NCI-H748 (cell line): Measurements from ENCODE around the gene FTSJ1.

Source experiments
- DNase-seq: peaks from one replicate; lab custom pipeline; 2025; ENCODE audit not compliant: unreplicated experiment; lab: John Stamatoyannopoulos, UW

FTSJ1 gene

DNA sequence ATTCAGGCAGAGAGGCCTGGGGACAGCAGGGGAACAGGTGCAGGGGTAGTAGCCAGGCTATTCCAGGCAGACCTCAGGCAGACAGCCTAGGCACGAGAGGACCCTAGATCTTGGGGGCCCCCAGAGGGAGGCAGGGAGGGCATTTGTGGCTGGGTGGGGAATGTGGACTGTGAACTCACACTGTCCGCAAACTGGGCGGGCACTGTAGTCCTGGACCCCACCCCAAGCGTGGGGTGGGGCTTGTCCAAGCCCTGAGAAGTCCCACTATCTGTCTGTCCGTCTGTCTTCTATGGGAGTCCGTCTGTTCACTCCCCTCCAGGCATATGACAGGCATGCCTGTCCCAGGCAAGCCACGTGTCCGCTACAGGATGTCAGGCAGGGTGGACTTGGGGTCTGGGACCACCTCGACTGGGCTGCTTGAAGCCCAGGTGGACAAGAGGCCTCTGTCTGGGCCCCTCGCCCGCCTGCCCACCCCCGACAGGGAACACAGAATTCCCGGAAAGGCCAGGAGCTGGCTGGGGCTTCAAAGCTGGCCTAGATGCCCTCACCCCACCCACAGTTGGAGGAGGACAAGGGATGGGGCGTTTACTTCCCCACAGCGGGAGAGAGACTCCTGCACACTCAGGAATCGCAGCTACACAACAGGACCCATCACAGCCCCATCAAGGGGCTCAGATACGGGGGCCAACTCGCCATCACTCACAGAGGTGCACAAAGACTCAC, 5.7 kb upstream of the FTSJ1 start, which contains the start of gene SLC38A5:
Gene SLC38A5, minus strand, starts transcription at position 151 of the 723 bp plus-strand sequence. CDS start 2,336 bp downstream, outside the sequence.
- DNase-seq = no peak

DNA sequence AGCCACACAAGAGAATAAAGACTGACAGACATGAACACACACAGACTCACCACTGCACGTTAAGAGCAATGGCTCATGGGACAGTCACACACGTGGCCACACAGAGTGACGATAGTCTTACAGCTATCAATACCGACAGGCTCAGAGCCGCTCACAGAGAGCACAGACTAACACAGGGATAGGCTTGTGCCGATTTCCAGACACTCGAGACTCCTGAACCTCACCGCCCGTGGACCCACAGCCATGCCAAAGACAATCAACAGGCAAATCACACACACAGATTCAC, 5.2 kb upstream of the FTSJ1 start:
- no peak for DNase-seq

DNA sequence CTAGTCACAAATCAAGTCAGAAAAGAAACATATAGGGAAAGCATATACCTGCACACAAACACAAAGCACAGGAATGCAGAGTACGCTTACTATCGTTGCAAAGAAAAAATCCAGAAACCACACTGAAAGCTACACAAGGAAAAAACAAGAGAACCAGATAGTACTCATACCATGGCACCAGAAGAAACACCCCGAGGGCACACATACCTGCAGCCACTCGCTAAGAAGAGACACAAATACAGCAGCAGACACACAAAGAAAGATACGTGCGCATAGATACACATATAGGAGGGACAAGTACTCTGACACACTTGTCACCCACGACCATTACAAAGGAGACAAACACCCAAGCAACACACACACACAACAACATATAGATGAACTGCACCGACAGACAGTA, 4.5 kb upstream of the FTSJ1 start:
- DNase-seq = no peak

DNA sequence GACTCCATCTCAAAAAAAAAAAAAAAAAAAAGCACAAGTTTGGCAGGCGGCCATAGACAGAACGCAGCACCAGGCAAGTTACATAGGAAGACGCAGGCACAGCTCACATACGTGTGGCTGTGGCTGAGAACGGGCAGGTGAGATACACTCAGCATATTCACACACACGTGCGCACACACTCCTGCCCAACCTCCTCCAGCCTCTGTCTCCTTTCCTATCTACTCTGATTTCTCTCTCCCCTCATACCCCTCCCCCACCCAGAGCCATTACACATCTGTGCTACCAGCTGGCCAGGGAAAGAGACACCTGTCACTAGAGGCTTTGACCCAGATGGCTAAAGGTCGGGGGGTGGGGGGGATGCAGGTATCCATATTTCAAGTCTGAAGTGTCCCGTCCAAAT, 3.8 kb upstream of the FTSJ1 start:
- DNase-seq = no peak

DNA sequence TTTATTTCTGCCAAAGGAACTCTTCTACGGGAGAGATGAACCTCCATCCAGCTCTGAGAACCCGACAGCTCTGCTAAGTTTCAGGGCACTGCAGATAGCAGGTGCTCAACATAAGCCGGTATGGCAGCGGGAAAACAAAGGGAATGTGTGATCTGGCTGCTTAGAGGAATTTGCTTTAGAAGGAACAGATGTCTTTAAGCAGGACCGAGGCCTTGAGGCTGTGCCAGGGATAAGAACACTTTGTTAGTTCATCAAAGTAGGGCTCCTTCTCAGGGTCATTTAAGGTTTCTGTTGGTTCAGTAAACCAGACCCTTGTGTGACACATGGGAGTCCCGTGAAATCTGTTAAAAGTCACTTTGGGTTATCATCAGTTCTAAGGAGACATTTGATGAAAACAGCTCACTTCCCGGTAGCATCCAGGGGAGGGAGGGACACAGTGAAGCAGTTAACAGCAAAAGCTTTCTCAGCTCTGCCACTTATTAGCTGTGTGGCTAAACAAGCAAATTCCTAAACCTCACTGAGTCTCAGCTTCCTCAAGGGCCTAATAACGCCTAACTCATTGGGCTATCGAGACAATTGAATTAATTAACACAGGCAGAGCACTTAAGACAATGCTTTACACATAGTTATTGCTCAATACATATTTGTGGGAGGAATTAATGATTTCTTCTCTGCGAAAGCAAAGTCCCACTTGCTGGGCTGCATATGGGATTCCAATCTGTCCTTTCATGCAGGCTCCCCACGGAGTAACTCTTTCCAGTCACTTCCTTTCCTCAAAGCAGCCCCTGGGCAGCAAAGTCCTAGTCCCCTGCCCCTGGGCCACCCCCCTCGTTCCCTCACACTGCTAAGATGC, 2.9 kb upstream of the FTSJ1 start:
- DNase-seq = no peak

DNA sequence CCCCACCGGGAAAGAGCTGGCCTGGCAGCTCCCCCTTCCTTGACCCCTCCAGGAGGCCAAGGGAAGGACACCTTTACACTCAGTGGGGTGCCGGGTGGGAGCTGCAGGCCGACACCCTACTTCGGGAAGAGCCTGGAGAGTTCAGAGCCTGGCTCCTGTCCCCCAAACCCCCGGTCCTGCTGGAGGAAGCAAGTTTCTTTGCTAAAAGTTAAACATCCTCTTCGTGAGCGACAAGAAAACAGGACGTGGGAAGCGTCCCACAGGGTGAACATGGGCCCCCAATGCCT, 2.4 kb upstream of the FTSJ1 start:
- DNase-seq = no peak

DNA sequence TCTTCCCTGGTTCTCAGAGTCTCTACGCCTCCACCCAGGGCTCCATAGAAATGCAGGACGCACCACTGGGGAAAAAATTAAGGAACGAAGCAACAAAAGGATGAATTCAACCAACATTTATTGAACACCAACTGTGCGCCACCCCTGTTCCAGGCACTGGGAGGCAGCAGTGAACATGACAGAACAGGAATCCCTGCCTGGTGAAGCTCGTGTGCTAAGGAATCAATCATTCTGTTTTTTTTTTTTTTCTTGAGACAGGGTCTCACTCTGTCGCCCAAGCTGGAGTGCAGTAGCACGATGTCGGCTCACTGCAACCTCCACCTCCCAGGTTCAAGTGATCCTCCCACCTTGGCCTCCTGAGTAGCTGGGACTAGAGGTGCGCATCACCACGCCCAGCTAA, 1.9 kb upstream of the FTSJ1 start:
- DNase-seq = no peak

DNA sequence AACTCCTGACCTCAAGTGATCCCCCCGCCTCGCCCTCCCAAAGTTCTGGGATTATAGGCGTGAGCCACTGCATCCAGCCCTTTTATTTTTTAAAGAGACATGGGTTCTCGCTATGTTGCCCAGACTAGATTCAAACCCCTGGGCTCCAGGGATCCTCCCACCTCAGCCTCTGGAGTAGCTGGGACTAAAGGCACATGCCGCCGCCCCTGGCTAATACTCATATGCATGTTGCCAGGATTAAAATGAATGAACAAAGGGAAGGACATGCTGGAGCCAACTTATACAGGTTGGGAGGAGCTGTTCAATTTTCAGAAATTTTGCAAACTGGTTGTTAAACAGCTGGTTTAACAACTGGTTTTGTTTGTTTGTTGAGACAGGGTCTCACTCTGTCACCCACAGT, 1.4 kb upstream of the FTSJ1 start:
- no peak for DNase-seq

DNA sequence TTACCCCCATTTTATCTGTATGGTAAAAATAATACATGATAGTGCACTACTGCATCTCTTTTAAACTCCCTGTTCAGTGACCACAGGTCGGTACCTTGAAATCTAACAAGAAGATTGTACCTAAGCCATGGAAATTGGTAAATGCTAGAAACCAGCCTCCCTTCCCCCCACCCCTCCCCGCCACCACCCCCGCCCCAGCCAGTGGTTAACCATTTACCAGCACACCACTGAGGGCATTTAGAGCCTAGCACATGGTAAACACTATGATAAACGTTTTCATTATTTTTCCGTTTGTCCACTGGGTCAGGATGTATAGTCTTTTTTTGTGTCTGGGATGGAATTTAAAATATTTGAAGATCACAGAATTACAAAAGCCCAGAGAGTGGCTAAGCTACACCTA, 703 bp upstream of the FTSJ1 start:
- DNase-seq = no peak

DNA sequence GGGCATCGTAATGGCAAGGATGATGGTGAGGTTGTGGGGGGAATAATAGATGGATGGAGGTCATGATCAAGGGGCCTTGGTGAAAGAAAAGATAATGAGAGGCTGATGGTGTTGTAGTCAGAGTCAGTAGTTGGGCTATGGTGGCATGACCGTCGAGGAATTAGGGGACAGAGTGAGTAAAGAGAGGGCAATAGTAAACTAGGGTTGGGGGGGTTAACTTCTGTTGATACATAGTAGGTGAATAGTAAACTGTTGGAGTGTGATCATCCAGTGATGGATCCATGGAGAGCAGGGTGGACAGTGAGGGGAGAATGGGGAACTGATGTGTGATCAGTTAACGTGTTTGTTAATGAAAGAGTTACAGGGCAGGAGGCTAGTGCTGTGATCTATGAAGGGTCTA, 920 bp downstream of the FTSJ1 start:
- no peak for DNase-seq

DNA sequence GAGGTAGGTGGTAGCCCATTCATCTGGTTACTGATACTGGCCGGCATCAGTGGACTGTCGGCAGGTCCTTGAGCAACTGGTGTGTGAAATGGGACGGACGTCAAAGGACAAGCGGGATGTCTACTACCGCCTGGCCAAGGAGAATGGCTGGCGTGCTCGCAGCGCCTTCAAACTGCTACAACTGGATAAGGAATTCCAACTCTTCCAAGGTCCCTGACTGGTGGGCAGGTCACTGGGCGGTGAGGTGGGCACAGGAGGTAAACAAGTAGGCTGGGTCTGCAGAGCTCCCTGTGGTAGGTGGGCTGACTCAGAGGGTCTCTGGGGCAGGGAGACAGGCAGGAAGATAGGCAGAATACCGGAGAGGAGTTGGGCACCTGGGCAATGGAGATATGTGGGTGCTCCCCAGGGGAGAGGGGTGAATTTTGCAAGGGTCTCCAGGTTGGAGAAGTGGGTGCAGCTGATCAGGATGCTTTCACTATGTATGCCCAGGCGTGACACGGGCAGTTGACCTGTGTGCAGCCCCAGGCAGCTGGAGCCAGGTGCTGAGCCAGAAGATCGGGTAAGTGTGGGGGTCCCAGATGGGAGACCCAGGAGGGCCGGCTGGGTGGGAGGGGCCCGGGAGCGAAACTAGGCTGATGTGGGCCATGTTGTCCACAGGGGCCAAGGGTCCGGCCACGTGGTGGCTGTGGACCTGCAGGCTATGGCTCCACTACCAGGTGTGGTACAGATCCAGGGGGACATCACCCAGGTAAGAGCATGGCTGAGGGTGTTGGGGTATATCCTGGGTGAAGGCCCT, 2.2 kb downstream of the FTSJ1 start:
- no peak for DNase-seq

DNA sequence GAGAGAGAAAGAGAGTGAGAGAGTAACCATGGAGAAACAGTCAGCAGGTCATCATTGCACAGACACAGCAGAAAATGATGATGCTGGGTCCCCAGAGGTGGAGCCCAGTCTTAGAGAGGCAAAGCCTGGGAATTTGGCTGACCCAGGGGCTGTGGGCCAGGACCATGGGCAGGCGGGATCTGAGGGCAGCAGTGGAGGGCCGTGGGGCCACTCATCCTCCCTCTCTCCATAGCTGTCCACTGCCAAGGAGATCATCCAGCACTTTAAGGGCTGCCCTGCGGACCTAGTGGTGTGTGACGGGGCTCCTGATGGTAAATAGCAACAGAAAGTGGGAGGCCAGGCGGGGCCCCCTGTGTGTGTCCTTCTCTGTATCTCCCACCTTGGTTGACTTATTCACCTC, 2.8 kb downstream of the FTSJ1 start:
- no peak for DNase-seq

DNA sequence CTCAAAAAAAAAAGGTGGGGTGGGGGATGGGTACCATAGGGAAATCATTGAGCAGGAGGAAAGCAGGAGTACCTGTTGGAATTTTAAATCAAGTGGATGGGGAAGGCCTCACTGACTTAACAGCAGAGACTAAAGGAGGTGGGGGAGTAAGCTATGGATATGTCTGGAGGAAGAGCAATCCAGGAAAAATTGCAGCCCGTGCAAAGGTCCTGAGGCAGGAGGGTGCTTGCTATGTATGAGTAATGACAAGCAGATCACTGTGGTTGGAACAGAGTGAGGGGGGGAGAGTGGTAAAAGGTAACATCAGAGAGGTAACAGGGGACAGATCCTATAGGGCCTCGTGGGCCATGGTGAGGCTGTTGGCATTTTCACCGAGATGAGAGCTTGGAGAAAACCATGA, 4.1 kb downstream of the FTSJ1 start:
- DNase-seq = no peak

DNA sequence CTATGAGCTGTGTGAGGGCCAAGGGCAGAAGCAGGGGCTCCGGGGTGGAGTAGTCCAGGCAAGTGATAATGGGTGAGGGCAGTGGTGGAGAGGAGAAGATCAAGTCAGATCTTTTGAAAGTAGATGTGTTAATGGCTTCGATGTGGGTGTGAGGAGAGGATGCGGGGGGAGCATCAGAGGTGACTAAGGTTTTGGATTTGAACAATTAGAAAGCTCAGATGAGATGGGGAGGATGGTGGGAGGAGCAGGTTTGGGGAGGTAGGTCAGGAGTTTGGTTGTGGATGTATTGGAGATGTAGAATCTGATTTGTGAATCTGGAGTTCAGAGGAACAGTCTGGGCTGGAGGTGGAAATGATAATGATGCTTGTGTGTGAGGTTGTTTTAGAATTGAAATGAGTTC, 4.6 kb downstream of the FTSJ1 start:
- DNase-seq = no peak

DNA sequence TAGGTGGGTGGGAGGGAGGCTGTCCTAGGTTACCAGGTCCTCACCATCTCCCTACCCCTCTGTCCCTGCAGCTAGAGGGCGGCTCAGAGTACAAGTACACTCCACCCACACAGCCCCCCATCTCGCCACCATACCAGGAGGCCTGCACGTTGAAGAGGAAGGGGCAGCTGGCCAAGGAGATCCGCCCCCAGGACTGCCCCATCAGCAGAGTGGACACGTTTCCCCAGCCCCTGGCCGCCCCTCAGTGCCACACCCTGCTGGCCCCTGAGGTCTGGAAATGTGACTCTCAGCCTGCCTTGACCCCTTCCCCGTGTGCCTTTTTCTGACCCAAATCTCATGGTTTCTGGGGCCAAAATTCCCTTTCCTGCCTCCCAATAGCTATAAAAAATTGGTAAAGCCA, 6.5 kb downstream of the FTSJ1 start:
- DNase-seq = no peak

DNA sequence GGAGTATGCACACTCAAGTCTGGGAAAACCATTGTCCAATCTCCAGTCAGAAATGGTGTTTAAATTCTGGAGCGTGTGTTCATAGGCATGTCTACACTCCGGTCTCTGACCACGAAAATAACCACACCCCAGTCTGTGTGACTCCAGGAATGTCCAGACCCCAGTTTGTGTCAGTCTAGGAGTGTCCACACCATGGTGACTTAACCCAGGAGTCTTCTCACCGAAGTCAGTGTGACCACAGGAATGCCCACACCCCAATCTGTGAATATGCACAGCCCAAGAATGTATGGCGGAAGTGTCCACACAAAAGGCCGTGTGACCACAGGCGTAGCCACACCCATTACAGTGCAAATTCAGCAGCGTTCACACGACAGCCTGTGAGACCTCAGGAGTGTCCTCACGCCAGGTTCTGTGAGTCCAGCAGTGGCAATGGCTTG, 11.4 kb downstream of the FTSJ1 start:
- no peak for DNase-seq

DNA sequence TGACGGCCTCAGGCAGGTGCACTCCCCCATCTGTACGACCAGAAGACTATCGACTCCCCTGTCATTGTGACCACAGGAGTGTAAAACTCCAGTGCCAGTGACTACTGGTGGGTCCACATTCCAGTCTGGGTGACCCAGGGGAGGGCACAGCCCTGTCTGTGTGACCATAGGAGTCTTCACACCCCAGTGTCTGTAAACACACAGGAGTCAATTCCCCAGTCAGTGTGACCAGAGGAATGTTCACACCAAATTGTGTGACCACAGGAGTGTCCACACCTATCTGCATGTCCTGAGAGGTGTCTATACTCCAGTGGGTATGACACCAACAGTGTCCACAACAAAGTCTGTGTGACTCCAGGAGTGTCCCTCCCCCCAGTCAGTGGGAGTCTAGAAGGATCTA, 12.0 kb downstream of the FTSJ1 start:
- no peak for DNase-seq

DNA sequence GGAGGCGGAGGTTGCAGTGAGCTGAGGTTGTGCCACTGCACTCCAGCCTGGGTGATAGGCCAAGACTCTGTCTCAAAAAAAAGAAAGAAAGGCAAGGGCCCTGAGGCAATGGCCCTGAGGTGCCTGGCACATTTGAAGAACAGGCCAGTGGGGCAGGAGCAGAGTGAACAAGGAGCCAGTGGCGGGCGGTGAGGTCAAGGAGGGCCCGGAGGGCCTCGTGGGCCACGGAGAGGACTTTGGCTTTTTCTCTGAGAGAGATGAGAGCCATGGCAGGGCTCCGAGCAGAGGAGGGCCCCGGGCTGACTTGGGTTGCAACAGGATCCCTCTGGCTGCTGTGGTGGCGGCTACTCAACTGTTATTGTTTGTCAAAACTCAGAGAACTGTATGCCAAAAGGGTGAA, 13.3 kb downstream of the FTSJ1 start:
- DNase-seq = no peak

DNA sequence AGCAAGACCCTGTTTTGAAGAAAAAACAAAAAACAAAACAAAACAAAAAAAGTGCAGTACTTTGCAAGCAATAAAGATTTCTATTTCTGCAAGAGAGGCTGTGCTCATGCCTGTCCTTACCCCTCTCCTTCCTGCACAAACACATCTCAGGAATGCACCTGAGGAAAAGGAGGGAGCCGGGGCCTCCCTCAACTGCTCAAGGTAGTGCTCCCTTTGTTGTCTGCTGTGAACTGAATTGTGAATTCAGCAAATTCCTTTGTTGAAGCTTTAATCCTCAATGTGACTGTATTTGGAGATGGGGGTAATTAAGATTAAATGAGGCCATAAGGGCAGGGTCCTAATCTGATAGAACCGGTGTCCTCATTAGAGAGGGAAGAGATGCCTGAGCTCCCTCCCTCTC, 13.9 kb downstream of the FTSJ1 start:
- DNase-seq = no peak

DNA sequence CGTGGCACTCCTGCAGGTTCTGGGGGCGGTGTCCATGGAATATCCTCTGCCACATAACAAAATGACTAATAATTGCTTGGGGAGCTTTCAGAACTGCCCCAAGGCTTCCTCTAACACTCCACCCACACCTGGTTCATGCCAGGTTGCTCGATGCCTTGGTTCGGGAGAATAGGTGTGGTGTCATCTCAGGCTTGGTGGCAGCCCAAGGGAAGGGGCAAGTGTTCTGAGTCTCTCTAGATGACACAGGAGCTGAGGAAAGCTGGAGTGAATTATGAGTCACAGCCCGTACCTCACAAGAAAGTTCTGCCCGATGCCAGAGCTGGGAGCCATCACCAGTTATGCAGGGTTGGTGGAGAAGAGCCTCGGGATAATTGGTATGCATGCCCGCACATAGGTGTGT, 14.7 kb downstream of the FTSJ1 start:
- DNase-seq = no peak

DNA sequence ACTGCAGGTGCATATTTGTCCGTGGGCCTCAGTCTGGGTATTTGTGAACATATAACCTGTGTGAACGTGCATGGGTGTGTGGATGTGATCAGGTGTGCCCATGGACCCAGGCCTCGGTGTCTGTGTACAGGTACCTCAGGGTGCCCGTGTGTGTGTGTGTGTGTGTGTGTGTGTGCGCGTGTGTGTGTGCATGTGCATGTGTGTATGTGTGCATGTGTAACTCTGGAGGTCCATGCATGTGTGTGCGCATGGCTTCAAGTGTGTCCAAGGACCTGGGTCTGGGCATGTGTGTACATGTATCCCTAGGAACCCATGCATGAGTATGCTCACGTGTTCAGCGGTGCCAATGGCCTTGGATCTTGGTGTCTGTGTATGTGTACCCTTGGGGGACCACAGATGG, 15.8 kb downstream of the FTSJ1 start:
- DNase-seq = no peak

DNA sequence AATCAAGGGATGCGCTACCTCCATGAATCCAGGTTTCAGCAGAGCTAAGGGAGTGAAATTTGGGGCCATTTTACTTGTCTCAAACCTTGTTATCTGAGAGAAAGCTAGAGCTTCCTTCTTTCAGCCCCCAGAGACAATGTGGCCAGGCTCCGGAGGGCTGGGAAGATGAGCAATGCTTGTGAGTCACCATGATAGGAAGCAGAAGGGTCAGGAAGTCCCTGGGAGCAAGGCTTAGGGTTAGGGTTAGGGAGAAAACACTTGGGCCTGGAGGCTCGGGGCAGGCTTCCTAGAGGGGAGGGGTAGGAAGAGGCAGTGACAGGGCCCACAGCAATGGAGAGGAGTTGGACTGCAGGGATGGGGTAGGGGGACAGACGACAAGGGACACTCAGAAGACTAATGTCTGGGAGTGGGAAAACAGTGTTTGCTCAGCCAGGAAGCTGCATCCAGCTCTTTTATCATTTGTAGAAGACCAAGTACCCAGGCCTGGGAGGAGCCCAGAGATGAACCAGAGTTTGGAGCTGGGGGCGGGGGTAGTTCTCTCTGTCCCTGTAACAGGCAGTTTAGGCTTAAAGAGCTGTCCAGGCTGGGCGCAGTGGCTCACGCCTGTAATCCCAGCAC, 16.4 kb downstream of the FTSJ1 start:
- DNase-seq = no peak
